Ectodermal cell (in vitro differentiated cells): ENCODE results near the gene LINS1.

ENCODE experiments used
- H3K27ac ChIP-seq: 2 replicates; pipeline ENCODE4 v1.7.0; 2013; ENCODE audit warnings: mild to moderate bottlenecking, low read depth, low read length; ENCODE audit not compliant: insufficient read depth, poor library complexity, severe bottlenecking
- H3K27me3 ChIP-seq: 2 replicates; pipeline ENCODE4 v1.7.0; 2013; ENCODE audit warnings: mild to moderate bottlenecking, low read length; ENCODE audit not compliant: insufficient read depth, control insufficient read depth, poor library complexity, severe bottlenecking
- H3K36me3 ChIP-seq: one replicate; pipeline ENCODE4 v1.7.0; 2013; ENCODE audit warnings: low read length; ENCODE audit not compliant: control insufficient read depth, insufficient read depth
- H3K4me1 ChIP-seq: one replicate; pipeline ENCODE4 v1.7.0; 2013; ENCODE audit warnings: low read length; ENCODE audit not compliant: control insufficient read depth, insufficient read depth
- H3K4me3 ChIP-seq: 2 replicates; pipeline ENCODE4 v1.7.0; 2013; ENCODE audit warnings: low read depth, low read length, control low read depth; ENCODE audit not compliant: insufficient read depth
- H3K9me3 ChIP-seq: 2 replicates; pipeline ENCODE4 v1.7.0; 2013; ENCODE audit warnings: mild to moderate bottlenecking, low read length, moderate library complexity; ENCODE audit not compliant: control insufficient read depth
- WGBS, 2 experiments: methylation state at CpG; one replicate each; pipeline ENCODE4 v1.1.7; 2013; ENCODE audit warnings: missing lambda C conversion rate in 2 of 2; 5-methylcytosine and 5-hydroxymethylcytosine counted together

Gene LINS1

GRCh38 chr15:100531823-100532327 is 70.1 kb downstream of the LINS1 start:
- Histone ChIP-seq H3K9me3 (no peaks in the 10 kb centered on the region), H3K4me3 (no peak overlapping the region), H3K4me1 (no peaks in the 10 kb centered on the region), H3K27me3 (no peaks in the 10 kb centered on the region), H3K36me3 (no peaks in the 10 kb centered on the region), H3K27ac (no peak overlapping the region)
- WGBS, 2 experiments = 86 to 87% methylated on average over 11 of the region's 11 CpGs

- no peaks in the 10 kb centered on the region for H3K27me3 ChIP-seq
- no peak overlapping the region for H3K4me3 ChIP-seq
- H3K36me3 ChIP-seq = no peaks in the 10 kb centered on the region
- H3K4me1 ChIP-seq = no peaks in the 10 kb centered on the region
- no peaks in the 10 kb centered on the region for H3K9me3 ChIP-seq
- WGBS, 2 experiments = 95 to 97% methylated on average over 3 to 4 of the region's 4 CpGs
- no peak overlapping the region for H3K27ac ChIP-seq
Measured at GRCh38 chr15:100531204-100531603, 70.8 kb downstream of the LINS1 start.

GRCh38 chr15:100529556-100529955 is 72.4 kb downstream of the LINS1 start:
- no peaks in the 10 kb centered on the region for H3K27me3 ChIP-seq
- H3K9me3 ChIP-seq = no peaks in the 10 kb centered on the region
- no peaks in the 10 kb centered on the region for H3K36me3 ChIP-seq
- WGBS, 2 experiments = 95 to 100% methylated on average over 2 of the region's 2 CpGs
- H3K27ac ChIP-seq = no peak overlapping the region
- H3K4me1 ChIP-seq = no peaks in the 10 kb centered on the region
- no peak overlapping the region for H3K4me3 ChIP-seq

- WGBS, 2 experiments = 91 to 92% methylated on average over 10 of the region's 10 CpGs
- H3K9me3 ChIP-seq = no peaks in the 10 kb centered on the region
- no peak within 1 kb of the TSS for H3K4me3 ChIP-seq
- H3K4me1 ChIP-seq = no peaks in the 10 kb centered on the region
- H3K27me3 ChIP-seq = no peaks in the 10 kb centered on the region
- H3K27ac ChIP-seq = no peak within 1 kb of the TSS
- H3K36me3 ChIP-seq = no peaks in the 10 kb centered on the region
Measured at GRCh38 chr15:100528833-100529428, 73.1 kb downstream of the LINS1 start, which contains the start of gene CERS3. Gene CERS3 (minus strand): TSS chr15:100528950. CDS start chr15:100501849, 27,101 bp downstream.

GRCh38 chr15:100526027-100526481 is 75.9 kb downstream of the LINS1 start:
- Histone ChIP-seq H3K36me3 (no peaks in the 10 kb centered on the region), H3K4me3 (no peak overlapping the region), H3K27ac (no peak overlapping the region), H3K9me3 (no peaks in the 10 kb centered on the region), H3K27me3 (no peaks in the 10 kb centered on the region), H3K4me1 (no peaks in the 10 kb centered on the region)
- WGBS, 2 experiments = 65 to 67% methylated on average over 6 of the region's 6 CpGs

GRCh38 chr15:100525436-100525835 is 76.5 kb downstream of the LINS1 start:
- WGBS, 2 experiments = 83% methylated on average over 1 of the region's 1 CpG; no CpG with 5 or more reads in 1 of the 2 experiments
- H3K4me1 ChIP-seq = no peaks in the 10 kb centered on the region

GRCh38 chr15:100524326-100524725 is 77.7 kb downstream of the LINS1 start:
- Histone ChIP-seq H3K27me3 (no peaks in the 10 kb centered on the region), H3K27ac (no peak overlapping the region), H3K9me3 (no peaks in the 10 kb centered on the region), H3K36me3 (no peaks in the 10 kb centered on the region), H3K4me1 (no peaks in the 10 kb centered on the region), H3K4me3 (no peak overlapping the region)
- WGBS, 2 experiments = 84 to 100% methylated on average over 2 of the region's 2 CpGs

More at GRCh38 chr15:100525436-100525835, 76.5 kb downstream of the LINS1 start:
- Histone ChIP-seq H3K27me3 (no peaks in the 10 kb centered on the region), H3K4me3 (no peak overlapping the region), H3K36me3 (no peaks in the 10 kb centered on the region), H3K27ac (no peak overlapping the region), H3K9me3 (no peaks in the 10 kb centered on the region)

GRCh38 chr15:100521907-100522306 is 80.1 kb downstream of the LINS1 start:
- Histone ChIP-seq H3K9me3 (no peaks in the 10 kb centered on the region), H3K4me3 (no peak overlapping the region), H3K36me3 (no peaks in the 10 kb centered on the region), H3K27me3 (no peaks in the 10 kb centered on the region), H3K4me1 (no peaks in the 10 kb centered on the region), H3K27ac (no peak overlapping the region)
- 94 to 96% methylated on average over 3 of the region's 3 CpGs for WGBS, 2 experiments

GRCh38 chr15:100520132-100520921 is 81.7 kb downstream of the LINS1 start:
- Histone ChIP-seq H3K36me3 (no peaks in the 10 kb centered on the region), H3K27me3 (no peaks in the 10 kb centered on the region), H3K4me3 (no peak overlapping the region), H3K4me1 (no peaks in the 10 kb centered on the region), H3K9me3 (no peaks in the 10 kb centered on the region), H3K27ac (no peak overlapping the region)
- 76 to 91% methylated on average over 6 to 7 of the region's 7 CpGs for whole genome bisulfite sequencing, 2 experiments

GRCh38 chr15:100517846-100518245 is 84.1 kb downstream of the LINS1 start:
- Histone ChIP-seq H3K4me1 (no peaks in the 10 kb centered on the region), H3K27ac (no peak overlapping the region), H3K27me3 (no peaks in the 10 kb centered on the region), H3K36me3 (no peaks in the 10 kb centered on the region), H3K9me3 (no peaks in the 10 kb centered on the region), H3K4me3 (no peak overlapping the region)
- WGBS, 2 experiments = 87 to 98% methylated on average over 3 of the region's 3 CpGs
